GM12878 (cell line): ENCODE data around the gene LURAP1L. TPM values are rescaled to one million over a fixed set of nuclear protein-coding genes. Genes with fewer than 3 reads are reported as not detected.

Experiments
- ATAC-seq: fragments of 200-7000 bp; cut with Tn5 transposase; 3 replicates; pipeline ENCODE4 v1.9.1; 2020; ENCODE audit warnings: mild to moderate bottlenecking, moderate library complexity
- BruUV-seq: library from RNA; stranded (reverse); fragments of 400-500 nt; replicated peaks from 2 replicates; lab custom pipeline; 2021; lab: Mats Ljungman, UMichigan
- CTCF ChIA-PET: fragments of 300-600 bp; sonication (Branson Sonifier 250); formaldehyde crosslinking; extraction: SDS; loops from one replicate; lab custom pipeline; 2021; ENCODE audit warnings: inconsistent platforms; lab: Yijun Ruan, JAX
- POLR2A ChIA-PET: fragments of 350-600 bp; formaldehyde crosslinking; extraction: SDS; loops from one replicate; lab custom pipeline; 2021; ENCODE audit warnings: inconsistent platforms; lab: Charles Lee
- RAD21 ChIA-PET: fragments of 300-600 bp; sonication (Branson Sonifier 250); formaldehyde crosslinking; loops from one replicate; lab custom pipeline; 2023; ENCODE audit warnings: antibody characterized with exemption; ENCODE audit not compliant: unreplicated experiment; lab: Charles Lee
- SMC1A ChIA-PET: fragments of 300-600 bp; sonication (Branson Sonifier 250); formaldehyde crosslinking; loops from one replicate; lab custom pipeline; 2023; ENCODE audit not compliant: unreplicated experiment, uncharacterized antibody; lab: Charles Lee
- DNase-seq: peaks from one replicate; pipeline ENCODE4 v3.0.0-alpha.2; 2011; ENCODE audit warnings: low read depth, low spot score
- FAIRE-seq: peaks from 3 replicates; lab custom pipeline; 2011; peaks lifted over from hg19 to GRCh38; lab: Jason Lieb, UNC
- H2AFZ ChIP-seq: 2 replicates; pipeline ENCODE4 v1.6.0; 2011; ENCODE audit warnings: low read depth, low read length, control low read depth; ENCODE audit not compliant: control insufficient read depth
- H3K27ac ChIP-seq: 2 replicates; pipeline ENCODE4 v1.5.1; 2011; ENCODE audit warnings: control low read depth; ENCODE audit not compliant: control insufficient read depth, insufficient read depth
- H3K27me3 ChIP-seq, 2 experiments: replicated peaks in 1 of 2; 2 replicates each; pipeline versions ENCODE4 v1.6.0 to v1.6.1; 2011; ENCODE audit warnings: low read length in 1 of 2; ENCODE audit not compliant: control insufficient read depth in 2 of 2, insufficient read depth in 2 of 2
- H3K36me3 ChIP-seq, 2 experiments: 2 replicates each; pipeline ENCODE4 v1.5.1; 2011; ENCODE audit warnings: low read length in 1 of 2; ENCODE audit not compliant: control insufficient read depth in 2 of 2, insufficient read depth in 2 of 2
- H3K4me1 ChIP-seq: 2 replicates; pipeline ENCODE4 v1.6.1; 2011; ENCODE audit warnings: mild to moderate bottlenecking, low read length, moderate library complexity, mixed read lengths; ENCODE audit not compliant: control insufficient read depth, insufficient read depth
- H3K4me2 ChIP-seq: 2 replicates; pipeline ENCODE4 v1.6.0; 2011; ENCODE audit warnings: control low read depth; ENCODE audit not compliant: control insufficient read depth, insufficient read depth
- H3K4me3 ChIP-seq: fragments of 200-600 bp; sonication (generic); 2 replicates; pipeline ENCODE4 v1.5.1; 2016
- H3K79me2 ChIP-seq: 2 replicates; pipeline ENCODE4 v1.6.0; 2011; ENCODE audit warnings: low read length; ENCODE audit not compliant: control insufficient read depth, insufficient read depth
- H3K9ac ChIP-seq: 2 replicates; pipeline ENCODE4 v1.8.0; 2011; ENCODE audit warnings: low read length, control low read depth, mixed read lengths; ENCODE audit not compliant: control insufficient read depth, insufficient read depth
- H3K9me3 ChIP-seq: replicated peaks from 3 replicates; pipeline ENCODE4 v1.5.1; 2011; ENCODE audit warnings: mild to moderate bottlenecking, low read length; ENCODE audit not compliant: control insufficient read depth, insufficient read depth
- H4K20me1 ChIP-seq: 2 replicates; pipeline ENCODE4 v1.6.0; 2011; ENCODE audit not compliant: control insufficient read depth, insufficient read depth
- CHD1 ChIP-seq: IDR thresholded peaks from 2 replicates; pipeline ENCODE4 v1.6.1; 2012; ENCODE audit warnings: low read depth, low read length, improper control_type of control experiment
- DPF2 ChIP-seq: fragments of 450-650 bp; IDR thresholded peaks from 2 replicates; pipeline ENCODE4 v1.6.1; 2017; ENCODE audit warnings: mild to moderate bottlenecking
- FOS ChIP-seq: IDR thresholded peaks from 3 replicates; pipeline ENCODE4 v1.6.1; 2011; ENCODE audit warnings: borderline replicate concordance; ENCODE audit not compliant: insufficient read length; ENCODE audit errors: extremely low read depth
- IKZF2 ChIP-seq, 2 experiments: fragments of 450-650 bp; IDR thresholded peaks; 2 replicates each; pipeline ENCODE4 v1.6.1; 2017; ENCODE audit warnings: mild to moderate bottlenecking in 2 of 2, moderate library complexity in 2 of 2
- RAD21 ChIP-seq: IDR thresholded peaks from 2 replicates; pipeline ENCODE4 v1.6.1; 2011; ENCODE audit warnings: mild to moderate bottlenecking, low read depth, low read length, moderate library complexity; ENCODE audit not compliant: insufficient read depth
- RFX5 ChIP-seq: IDR thresholded peaks from 2 replicates; pipeline ENCODE4 v1.6.1; 2011; ENCODE audit warnings: low read depth, low read length, improper control_type of control experiment
- TCF12 ChIP-seq: IDR thresholded peaks from 2 replicates; pipeline ENCODE4 v1.6.1; 2011; ENCODE audit warnings: low read depth, mild to moderate bottlenecking, low read length
- TCF3 ChIP-seq: IDR thresholded peaks from 2 replicates; pipeline ENCODE4 v1.6.1; 2012; ENCODE audit warnings: low read depth, mild to moderate bottlenecking, low read length, borderline replicate concordance; ENCODE audit not compliant: insufficient read depth
- ZNF24 ChIP-seq: fragments of 450-650 bp; IDR thresholded peaks from 2 replicates; pipeline ENCODE4 v1.6.1; 2017; ENCODE audit warnings: antibody characterized with exemption, mild to moderate bottlenecking
- in situ Hi-C: fragments of 300-500 bp; cut with MboI; formaldehyde crosslinking; loops from 9 replicates; pipeline ENCODE4 v1.14.3; 2018; ENCODE audit warnings: mixed read lengths
- intact Hi-C: fragments of 100-400 bp; cut with micrococcal nuclease; formaldehyde crosslinking; loops from one replicate; pipeline ENCODE4 v1.14.2; 2022; ENCODE audit not compliant: unreplicated experiment
- polyA plus RNA-seq, 11 experiments: library from polyadenylated mRNA; depleted of rRNA in 4 of 11; unstranded in 6 of 11; stranded (reverse) in 5 of 11; fragments of >200 nt; fragmentation: Nextera tagmentation in 4 of 11; fragmentation: Illumina TruSeq in 1 of 11; extraction: Ambion mirVana in 4 of 11; extraction: Trizol in 1 of 11; gene quantifications; 1 replicate in 1 of 11; 2 replicates in 10 of 11; pipeline versions ENCODE4 v1.2.1 to v1.2.3, GENCODE V29; 2011 to 2016; ENCODE audit warnings: inconsistent platforms in 2 of 11, missing spikeins in 2 of 11, low read depth in 1 of 11
- total RNA-seq, 4 experiments: library from RNA; depleted of rRNA in 3 of 4; stranded (reverse); fragments of >200 nt in 3 of 4; fragmentation: Illumina TruSeq in 1 of 4; extraction: Trizol in 1 of 4; gene quantifications; 2 replicates each; pipeline versions ENCODE4 v1.2.1 to v1.2.3, GENCODE V29; 2013 to 2021
- TF ChIP-seq, protein P1 (sequence below): fragments of 450-650 bp; IDR thresholded peaks from 2 replicates; pipeline ENCODE4 v1.6.1; 2018; ENCODE audit warnings: borderline replicate concordance, mild to moderate bottlenecking; ENCODE audit not compliant: partially characterized antibody
- TF ChIP-seq, protein P2 (sequence below): fragments of 450-650 bp; IDR thresholded peaks from 2 replicates; pipeline ENCODE4 v1.6.1; 2017; ENCODE audit warnings: antibody characterized with exemption, mild to moderate bottlenecking, moderate library complexity
- TF ChIP-seq, protein P3 (sequence below): IDR thresholded peaks from 2 replicates; pipeline ENCODE4 v1.6.1; 2012; ENCODE audit warnings: improper control_type of control experiment, low read depth, low read length; ENCODE audit not compliant: insufficient replicate concordance
- TF ChIP-seq, protein P4 (sequence below): fragments of 450-650 bp; IDR thresholded peaks from 2 replicates; pipeline ENCODE4 v1.6.1; 2016; ENCODE audit warnings: mild to moderate bottlenecking

Gene LURAP1L
- total and polyA plus RNA-seq, 10 of the 15 experiments (the other 5 are each of a cell fraction or from before 2014, with no cell fraction given): 0.19 to 3.7 (median 0.69) TPM

DNA sequence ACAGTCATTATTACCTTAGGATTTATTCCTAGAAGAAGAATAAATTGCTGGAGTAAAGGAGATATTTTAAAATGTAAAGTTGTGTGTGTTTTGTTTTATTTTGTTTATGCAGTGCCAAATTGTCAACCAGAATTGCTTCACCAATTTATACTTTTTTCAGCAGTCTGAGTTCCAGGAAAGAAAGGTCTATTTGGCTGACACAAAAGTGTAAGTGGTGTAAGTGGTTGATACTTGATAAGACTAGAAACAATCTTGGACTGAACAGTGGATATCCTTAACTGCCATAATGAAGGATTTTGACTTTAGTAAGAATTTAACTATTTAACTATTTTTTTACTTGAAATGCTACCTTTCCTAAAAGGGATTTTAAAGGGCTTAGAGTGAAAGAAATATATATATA, 43.9 kb upstream of the LURAP1L start:
- BruUV-seq: no TSS peak
- ChIA-PET POLR2A (no interaction called here), CTCF (interaction anchor here (1.1 kb wide), 1 partner anchor 17 kb away, joined by 3 read pairs; no protein-coding TSS in a partner anchor), SMC1A (interaction anchor here (1.1 to 1.3 kb wide), 2 partner anchors 87 to 154 kb away, joined by 3 read pairs; no protein-coding TSS in a partner anchor), RAD21 (interaction anchor here (3.2 kb wide), 1 partner anchor 45 kb away, joined by 11 read pairs; the partner anchor contains the start of gene LURAP1L)
- Histone ChIP-seq H3K4me2 (no peak overlapping the region), H3K9ac (no peak overlapping the region), H3K36me3 (no peaks in the 10 kb centered on the region), H3K4me1 (no peaks in the 10 kb centered on the region), H3K9me3 (no peaks in the 10 kb centered on the region; the same call in 2 of the 3 replicates), H2AFZ (no peak overlapping the region), H3K27ac (no peak overlapping the region), H3K79me2 (no peaks in the 10 kb centered on the region), H3K27me3 (no peaks in the 10 kb centered on the region), H3K4me3 (no peak overlapping the region), H4K20me1 (no peaks in the 10 kb centered on the region)
- FAIRE-seq (no peak), DNase-seq (no peak), ATAC-seq (no peak)
- in situ Hi-C loops: no loop called here
- intact Hi-C loops: no loop called here
- TF ChIP-seq, protein P1, sequence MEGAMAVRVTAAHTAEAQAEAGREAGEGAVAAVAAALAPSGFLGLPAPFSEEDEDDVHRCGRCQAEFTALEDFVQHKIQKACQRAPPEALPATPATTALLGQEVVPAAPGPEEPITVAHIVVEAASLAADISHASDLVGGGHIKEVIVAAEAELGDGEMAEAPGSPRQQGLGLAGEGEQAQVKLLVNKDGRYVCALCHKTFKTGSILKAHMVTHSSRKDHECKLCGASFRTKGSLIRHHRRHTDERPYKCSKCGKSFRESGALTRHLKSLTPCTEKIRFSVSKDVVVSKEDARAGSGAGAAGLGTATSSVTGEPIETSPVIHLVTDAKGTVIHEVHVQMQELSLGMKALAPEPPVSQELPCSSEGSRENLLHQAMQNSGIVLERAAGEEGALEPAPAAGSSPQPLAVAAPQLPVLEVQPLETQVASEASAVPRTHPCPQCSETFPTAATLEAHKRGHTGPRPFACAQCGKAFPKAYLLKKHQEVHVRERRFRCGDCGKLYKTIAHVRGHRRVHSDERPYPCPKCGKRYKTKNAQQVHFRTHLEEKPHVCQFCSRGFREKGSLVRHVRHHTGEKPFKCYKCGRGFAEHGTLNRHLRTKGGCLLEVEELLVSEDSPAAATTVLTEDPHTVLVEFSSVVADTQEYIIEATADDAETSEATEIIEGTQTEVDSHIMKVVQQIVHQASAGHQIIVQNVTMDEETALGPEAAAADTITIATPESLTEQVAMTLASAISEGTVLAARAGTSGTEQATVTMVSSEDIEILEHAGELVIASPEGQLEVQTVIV: no peak
- TF ChIP-seq, protein P2, sequence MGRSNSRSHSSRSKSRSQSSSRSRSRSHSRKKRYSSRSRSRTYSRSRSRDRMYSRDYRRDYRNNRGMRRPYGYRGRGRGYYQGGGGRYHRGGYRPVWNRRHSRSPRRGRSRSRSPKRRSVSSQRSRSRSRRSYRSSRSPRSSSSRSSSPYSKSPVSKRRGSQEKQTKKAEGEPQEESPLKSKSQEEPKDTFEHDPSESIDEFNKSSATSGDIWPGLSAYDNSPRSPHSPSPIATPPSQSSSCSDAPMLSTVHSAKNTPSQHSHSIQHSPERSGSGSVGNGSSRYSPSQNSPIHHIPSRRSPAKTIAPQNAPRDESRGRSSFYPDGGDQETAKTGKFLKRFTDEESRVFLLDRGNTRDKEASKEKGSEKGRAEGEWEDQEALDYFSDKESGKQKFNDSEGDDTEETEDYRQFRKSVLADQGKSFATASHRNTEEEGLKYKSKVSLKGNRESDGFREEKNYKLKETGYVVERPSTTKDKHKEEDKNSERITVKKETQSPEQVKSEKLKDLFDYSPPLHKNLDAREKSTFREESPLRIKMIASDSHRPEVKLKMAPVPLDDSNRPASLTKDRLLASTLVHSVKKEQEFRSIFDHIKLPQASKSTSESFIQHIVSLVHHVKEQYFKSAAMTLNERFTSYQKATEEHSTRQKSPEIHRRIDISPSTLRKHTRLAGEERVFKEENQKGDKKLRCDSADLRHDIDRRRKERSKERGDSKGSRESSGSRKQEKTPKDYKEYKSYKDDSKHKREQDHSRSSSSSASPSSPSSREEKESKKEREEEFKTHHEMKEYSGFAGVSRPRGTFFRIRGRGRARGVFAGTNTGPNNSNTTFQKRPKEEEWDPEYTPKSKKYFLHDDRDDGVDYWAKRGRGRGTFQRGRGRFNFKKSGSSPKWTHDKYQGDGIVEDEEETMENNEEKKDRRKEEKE: no peak
- TF ChIP-seq ZNF24 (no peak), DPF2 (no peak), TCF3 (no peak), TCF12 (no peak), RFX5 (no peak), RAD21 (no peak), IKZF2 (IDR thresholded peaks at IDR 0.05) (no peak), FOS (no peak), CHD1 (no peak)
- TF ChIP-seq, protein P3, sequence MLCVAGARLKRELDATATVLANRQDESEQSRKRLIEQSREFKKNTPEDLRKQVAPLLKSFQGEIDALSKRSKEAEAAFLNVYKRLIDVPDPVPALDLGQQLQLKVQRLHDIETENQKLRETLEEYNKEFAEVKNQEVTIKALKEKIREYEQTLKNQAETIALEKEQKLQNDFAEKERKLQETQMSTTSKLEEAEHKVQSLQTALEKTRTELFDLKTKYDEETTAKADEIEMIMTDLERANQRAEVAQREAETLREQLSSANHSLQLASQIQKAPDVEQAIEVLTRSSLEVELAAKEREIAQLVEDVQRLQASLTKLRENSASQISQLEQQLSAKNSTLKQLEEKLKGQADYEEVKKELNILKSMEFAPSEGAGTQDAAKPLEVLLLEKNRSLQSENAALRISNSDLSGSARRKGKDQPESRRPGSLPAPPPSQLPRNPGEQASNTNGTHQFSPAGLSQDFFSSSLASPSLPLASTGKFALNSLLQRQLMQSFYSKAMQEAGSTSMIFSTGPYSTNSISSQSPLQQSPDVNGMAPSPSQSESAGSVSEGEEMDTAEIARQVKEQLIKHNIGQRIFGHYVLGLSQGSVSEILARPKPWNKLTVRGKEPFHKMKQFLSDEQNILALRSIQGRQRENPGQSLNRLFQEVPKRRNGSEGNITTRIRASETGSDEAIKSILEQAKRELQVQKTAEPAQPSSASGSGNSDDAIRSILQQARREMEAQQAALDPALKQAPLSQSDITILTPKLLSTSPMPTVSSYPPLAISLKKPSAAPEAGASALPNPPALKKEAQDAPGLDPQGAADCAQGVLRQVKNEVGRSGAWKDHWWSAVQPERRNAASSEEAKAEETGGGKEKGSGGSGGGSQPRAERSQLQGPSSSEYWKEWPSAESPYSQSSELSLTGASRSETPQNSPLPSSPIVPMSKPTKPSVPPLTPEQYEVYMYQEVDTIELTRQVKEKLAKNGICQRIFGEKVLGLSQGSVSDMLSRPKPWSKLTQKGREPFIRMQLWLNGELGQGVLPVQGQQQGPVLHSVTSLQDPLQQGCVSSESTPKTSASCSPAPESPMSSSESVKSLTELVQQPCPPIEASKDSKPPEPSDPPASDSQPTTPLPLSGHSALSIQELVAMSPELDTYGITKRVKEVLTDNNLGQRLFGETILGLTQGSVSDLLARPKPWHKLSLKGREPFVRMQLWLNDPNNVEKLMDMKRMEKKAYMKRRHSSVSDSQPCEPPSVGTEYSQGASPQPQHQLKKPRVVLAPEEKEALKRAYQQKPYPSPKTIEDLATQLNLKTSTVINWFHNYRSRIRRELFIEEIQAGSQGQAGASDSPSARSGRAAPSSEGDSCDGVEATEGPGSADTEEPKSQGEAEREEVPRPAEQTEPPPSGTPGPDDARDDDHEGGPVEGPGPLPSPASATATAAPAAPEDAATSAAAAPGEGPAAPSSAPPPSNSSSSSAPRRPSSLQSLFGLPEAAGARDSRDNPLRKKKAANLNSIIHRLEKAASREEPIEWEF: no peak
- TF ChIP-seq, protein P4, sequence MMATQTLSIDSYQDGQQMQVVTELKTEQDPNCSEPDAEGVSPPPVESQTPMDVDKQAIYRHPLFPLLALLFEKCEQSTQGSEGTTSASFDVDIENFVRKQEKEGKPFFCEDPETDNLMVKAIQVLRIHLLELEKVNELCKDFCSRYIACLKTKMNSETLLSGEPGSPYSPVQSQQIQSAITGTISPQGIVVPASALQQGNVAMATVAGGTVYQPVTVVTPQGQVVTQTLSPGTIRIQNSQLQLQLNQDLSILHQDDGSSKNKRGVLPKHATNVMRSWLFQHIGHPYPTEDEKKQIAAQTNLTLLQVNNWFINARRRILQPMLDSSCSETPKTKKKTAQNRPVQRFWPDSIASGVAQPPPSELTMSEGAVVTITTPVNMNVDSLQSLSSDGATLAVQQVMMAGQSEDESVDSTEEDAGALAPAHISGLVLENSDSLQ: no peak
